ENCODE results near the gene TACR1. TPM values are rescaled to one million over a fixed set of nuclear protein-coding genes. Genes with fewer than 3 reads are reported as not detected.

The TACR1 gene
- total and polyA plus RNA-seq, 2 experiments from 2014 or later: 0.13 to 0.19 TPM

DNA sequence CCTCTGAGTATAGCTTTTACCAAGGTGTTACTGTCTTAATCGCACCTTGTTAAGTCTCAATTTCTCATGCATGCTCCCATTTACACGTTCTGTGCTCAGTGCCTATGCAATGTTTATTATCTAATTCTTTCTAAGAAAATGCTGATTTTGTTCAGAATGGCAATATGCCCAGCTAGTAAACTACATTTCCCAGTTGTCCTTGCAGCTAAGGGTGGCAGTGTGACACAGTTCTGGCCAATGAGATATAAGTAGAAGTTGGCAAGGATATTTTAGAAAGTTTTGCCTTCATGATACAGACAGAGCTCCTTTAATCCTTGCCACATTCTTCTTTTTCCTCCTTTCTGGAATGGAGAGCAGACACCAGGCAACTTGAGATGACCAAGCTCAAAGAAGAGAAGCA lies 195.5 kb downstream of the TACR1 start:
- Histone ChIP-seq H3K9me2 (replicated peaks; ENCODE audit: insufficient read depth) (no peaks in the 10 kb centered on the region), H4K20me1 (ENCODE audit: insufficient read depth, poor library complexity, severe bottlenecking) (no peaks in the 10 kb centered on the region), H3K4me2 (no peak overlapping the region), H3K36me3 (replicated peaks; ENCODE audit: insufficient read depth, low read depth) (no peaks in the 10 kb centered on the region), H3K4me3 (no peak overlapping the region), H3K79me2 (no peaks in the 10 kb centered on the region), H3K27ac (no peak overlapping the region), H3K9me3 (ENCODE audit: low read depth) (no peaks in the 10 kb centered on the region), H3K27me3 (no peaks in the 10 kb centered on the region), H3K4me1 (ENCODE audit: insufficient read depth) (no peaks in the 10 kb centered on the region), H2AFZ (no peak overlapping the region)
- 66% methylated on average over 2 of the region's 2 CpGs for WGBS (ENCODE audit: low lambda C conversion rate, missing lambda C conversion rate)
- TF ChIP-seq, protein P1, sequence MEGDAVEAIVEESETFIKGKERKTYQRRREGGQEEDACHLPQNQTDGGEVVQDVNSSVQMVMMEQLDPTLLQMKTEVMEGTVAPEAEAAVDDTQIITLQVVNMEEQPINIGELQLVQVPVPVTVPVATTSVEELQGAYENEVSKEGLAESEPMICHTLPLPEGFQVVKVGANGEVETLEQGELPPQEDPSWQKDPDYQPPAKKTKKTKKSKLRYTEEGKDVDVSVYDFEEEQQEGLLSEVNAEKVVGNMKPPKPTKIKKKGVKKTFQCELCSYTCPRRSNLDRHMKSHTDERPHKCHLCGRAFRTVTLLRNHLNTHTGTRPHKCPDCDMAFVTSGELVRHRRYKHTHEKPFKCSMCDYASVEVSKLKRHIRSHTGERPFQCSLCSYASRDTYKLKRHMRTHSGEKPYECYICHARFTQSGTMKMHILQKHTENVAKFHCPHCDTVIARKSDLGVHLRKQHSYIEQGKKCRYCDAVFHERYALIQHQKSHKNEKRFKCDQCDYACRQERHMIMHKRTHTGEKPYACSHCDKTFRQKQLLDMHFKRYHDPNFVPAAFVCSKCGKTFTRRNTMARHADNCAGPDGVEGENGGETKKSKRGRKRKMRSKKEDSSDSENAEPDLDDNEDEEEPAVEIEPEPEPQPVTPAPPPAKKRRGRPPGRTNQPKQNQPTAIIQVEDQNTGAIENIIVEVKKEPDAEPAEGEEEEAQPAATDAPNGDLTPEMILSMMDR (IDR thresholded peaks at IDR 0.05; ENCODE audit: poor library complexity): no peak
- TF ChIP-seq EZH2phosphoT487 (IDR thresholded peaks at IDR 0.05; ENCODE audit: low read depth, severe bottlenecking, unreplicated experiment) (no peak), EZH2 (IDR thresholded peaks at IDR 0.05; ENCODE audit: borderline replicate concordance) (no peak)
- DNase-seq (ENCODE audit: low spot score): no peak

DNA sequence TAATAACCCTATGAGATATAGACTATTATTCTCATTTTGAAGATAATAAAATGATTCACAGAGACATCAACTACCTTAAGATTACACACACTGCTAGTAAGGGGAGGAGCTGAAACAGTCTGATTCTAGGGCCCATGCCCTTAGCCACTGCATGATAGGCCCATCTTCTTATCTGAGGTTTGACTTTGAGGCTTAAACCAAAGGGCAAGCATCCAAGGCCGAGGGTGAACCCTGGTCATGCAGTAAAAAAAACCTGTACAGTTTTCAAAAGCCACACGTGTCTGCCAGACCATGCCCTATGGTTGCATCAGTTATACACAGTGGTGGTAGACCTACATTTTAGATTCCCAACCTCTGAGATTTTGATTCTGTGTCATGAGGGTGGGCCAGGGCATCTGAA lies 196.0 kb downstream of the TACR1 start:
- no peaks in the 10 kb centered on the region for H4K20me1 ChIP-seq (ENCODE audit: insufficient read depth, poor library complexity, severe bottlenecking)
- DNase-seq (ENCODE audit: low spot score): peak; percentile 27
- H3K4me1 ChIP-seq (ENCODE audit: insufficient read depth): no peaks in the 10 kb centered on the region
- no peak overlapping the region for H3K4me3 ChIP-seq
- no peaks in the 10 kb centered on the region for H3K27me3 ChIP-seq
- H3K4me2 ChIP-seq: no peak overlapping the region
- TF ChIP-seq, protein P1 (IDR thresholded peaks at IDR 0.05; ENCODE audit: poor library complexity): no peak
- TF ChIP-seq EZH2 (IDR thresholded peaks at IDR 0.05; ENCODE audit: borderline replicate concordance) (no peak), EZH2phosphoT487 (IDR thresholded peaks at IDR 0.05; ENCODE audit: low read depth, severe bottlenecking, unreplicated experiment) (no peak)
- H3K36me3 ChIP-seq (replicated peaks; ENCODE audit: insufficient read depth, low read depth): no peaks in the 10 kb centered on the region
- H3K9me2 ChIP-seq (replicated peaks; ENCODE audit: insufficient read depth): no peaks in the 10 kb centered on the region
- WGBS (ENCODE audit: low lambda C conversion rate, missing lambda C conversion rate): 59% methylated on average over 2 of the region's 2 CpGs
- no peaks in the 10 kb centered on the region for H3K9me3 ChIP-seq (ENCODE audit: low read depth)
- no peak overlapping the region for H2AFZ ChIP-seq
- H3K79me2 ChIP-seq: no peaks in the 10 kb centered on the region
- H3K27ac ChIP-seq: peak overlapping the region; percentile 51

DNA sequence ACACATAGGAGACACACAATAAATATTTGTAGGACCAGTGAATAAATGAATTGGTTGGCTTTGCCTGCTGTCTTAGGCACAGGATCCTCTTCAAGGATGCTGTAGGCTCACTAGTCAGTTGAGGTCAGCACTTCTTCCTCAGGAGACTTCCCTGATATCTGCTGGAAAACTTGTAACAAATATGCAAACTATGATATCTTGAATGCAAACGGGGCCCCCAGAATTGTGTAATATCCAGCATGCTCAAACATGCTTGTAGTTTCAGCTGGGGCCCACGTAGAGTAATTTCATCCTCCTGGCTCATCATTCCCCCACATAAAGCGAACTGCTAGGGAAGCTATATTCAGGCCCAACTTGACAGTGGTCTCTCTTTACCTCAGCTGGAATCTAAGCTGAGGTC lies 197.3 kb downstream of the TACR1 start:
- Histone ChIP-seq H3K27ac (peak overlapping the region; percentile 51), H3K4me3 (no peak overlapping the region), H3K36me3 (replicated peaks; ENCODE audit: insufficient read depth, low read depth) (no peaks in the 10 kb centered on the region), H3K79me2 (no peaks in the 10 kb centered on the region), H3K27me3 (no peaks in the 10 kb centered on the region), H4K20me1 (ENCODE audit: insufficient read depth, poor library complexity, severe bottlenecking) (no peaks in the 10 kb centered on the region), H3K9me2 (replicated peaks; ENCODE audit: insufficient read depth) (no peaks in the 10 kb centered on the region), H3K9me3 (ENCODE audit: low read depth) (no peaks in the 10 kb centered on the region), H3K4me1 (ENCODE audit: insufficient read depth) (no peaks in the 10 kb centered on the region), H3K4me2 (peak overlapping the region; percentile 29), H2AFZ (no peak overlapping the region)
- TF ChIP-seq EZH2phosphoT487 (IDR thresholded peaks at IDR 0.05; ENCODE audit: low read depth, severe bottlenecking, unreplicated experiment): no peak
- TF ChIP-seq, protein P1 (IDR thresholded peaks at IDR 0.05; ENCODE audit: poor library complexity): no peak
- no peak for TF ChIP-seq EZH2 (IDR thresholded peaks at IDR 0.05; ENCODE audit: borderline replicate concordance)
- 65% methylated on average over 3 of the region's 3 CpGs for WGBS (ENCODE audit: low lambda C conversion rate, missing lambda C conversion rate)
- DNase-seq (ENCODE audit: low spot score): peak; percentile 39

DNA sequence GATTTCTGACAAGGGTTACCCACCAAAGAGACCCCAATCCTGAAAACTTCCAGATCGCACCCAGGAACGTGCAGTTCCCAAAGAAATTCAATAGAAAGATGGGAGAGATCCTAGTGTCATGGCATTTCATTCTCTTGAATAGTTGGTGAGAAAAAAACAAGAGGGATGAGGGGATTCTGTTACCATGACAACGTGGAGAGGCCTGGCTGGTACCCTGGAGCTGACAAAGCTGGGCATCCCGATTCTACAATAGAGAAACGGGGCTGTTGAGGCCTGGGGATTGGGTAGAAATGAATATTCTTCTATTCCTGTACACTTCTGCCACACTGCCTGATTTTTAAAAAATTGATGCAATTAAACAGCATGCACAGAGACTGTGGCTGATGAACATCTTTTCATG lies 199.9 kb downstream of the TACR1 start:
- Histone ChIP-seq H3K9me3 (ENCODE audit: low read depth) (no peaks in the 10 kb centered on the region), H3K79me2 (no peaks in the 10 kb centered on the region), H3K4me1 (ENCODE audit: insufficient read depth) (no peaks in the 10 kb centered on the region), H3K36me3 (replicated peaks; ENCODE audit: insufficient read depth, low read depth) (no peaks in the 10 kb centered on the region), H4K20me1 (ENCODE audit: insufficient read depth, poor library complexity, severe bottlenecking) (no peaks in the 10 kb centered on the region), H3K27ac (no peak overlapping the region), H3K27me3 (no peaks in the 10 kb centered on the region), H3K4me3 (no peak overlapping the region), H2AFZ (no peak overlapping the region), H3K4me2 (no peak overlapping the region), H3K9me2 (replicated peaks; ENCODE audit: insufficient read depth) (no peaks in the 10 kb centered on the region)
- DNase-seq (ENCODE audit: low spot score): no peak
- 95% methylated on average over 5 of the region's 5 CpGs for WGBS (ENCODE audit: low lambda C conversion rate, missing lambda C conversion rate)
- TF ChIP-seq, protein P1 (IDR thresholded peaks at IDR 0.05; ENCODE audit: poor library complexity): no peak
- no peak for TF ChIP-seq EZH2phosphoT487 (IDR thresholded peaks at IDR 0.05; ENCODE audit: low read depth, severe bottlenecking, unreplicated experiment)
- TF ChIP-seq EZH2 (IDR thresholded peaks at IDR 0.05; ENCODE audit: borderline replicate concordance): no peak
